ENCODE measurements around the gene PNMT. TPM values are rescaled to one million over a fixed set of nuclear protein-coding genes. Genes with fewer than 3 reads are reported as not detected.
"Not testable (repeated sequence)": the region's sequence is repeated elsewhere in the genome, so short reads cannot be mapped to it uniquely, and the experiment has no call there.

PNMT gene
- total and polyA plus RNA-seq, 2 experiments from 2014 or later: 51.9 to 204 TPM

GRCh38 chr17:39706921-39707337 is 38.7 kb downstream of the PNMT start:
- H3K79me2 ChIP-seq: peaks cover 51% of the 10 kb centered on the region
- H3K36me3 ChIP-seq (replicated peaks; ENCODE audit: insufficient read depth, low read depth): no peaks in the 10 kb centered on the region
- no peak overlapping the region for H2AFZ ChIP-seq
- H3K27me3 ChIP-seq: no peaks in the 10 kb centered on the region
- no peak overlapping the region for H3K4me3 ChIP-seq
- H3K9me3 ChIP-seq (ENCODE audit: low read depth): no peaks in the 10 kb centered on the region
- DNase-seq (ENCODE audit: low spot score): no peak
- H4K20me1 ChIP-seq (ENCODE audit: insufficient read depth, poor library complexity, severe bottlenecking): peaks cover 46% of the 10 kb centered on the region
- no peak overlapping the region for H3K4me2 ChIP-seq
- no peak overlapping the region for H3K27ac ChIP-seq
- 96% methylated on average over 7 of the region's 7 CpGs for WGBS (ENCODE audit: low lambda C conversion rate, missing lambda C conversion rate)
- no peak for TF ChIP-seq CTCF (IDR thresholded peaks at IDR 0.05; ENCODE audit: poor library complexity)
- no peak for TF ChIP-seq EZH2 (IDR thresholded peaks at IDR 0.05; ENCODE audit: borderline replicate concordance)
- TF ChIP-seq EZH2phosphoT487 (IDR thresholded peaks at IDR 0.05; ENCODE audit: low read depth, severe bottlenecking, unreplicated experiment): no peak
- H3K9me2 ChIP-seq (replicated peaks; ENCODE audit: insufficient read depth): no peaks in the 10 kb centered on the region
- H3K4me1 ChIP-seq (ENCODE audit: insufficient read depth): peaks cover 39% of the 10 kb centered on the region

- Histone ChIP-seq H3K9me2 (replicated peaks; ENCODE audit: insufficient read depth) (no peaks in the 10 kb centered on the region), H3K79me2 (peaks cover 26% of the 10 kb centered on the region), H4K20me1 (ENCODE audit: insufficient read depth, poor library complexity, severe bottlenecking) (peaks cover 22% of the 10 kb centered on the region), H3K4me2 (no peak overlapping the region), H3K36me3 (replicated peaks; ENCODE audit: insufficient read depth, low read depth) (no peaks in the 10 kb centered on the region), H3K4me1 (ENCODE audit: insufficient read depth) (peaks cover 17% of the 10 kb centered on the region), H3K4me3 (no peak overlapping the region), H3K27ac (no peak overlapping the region), H3K27me3 (no peaks in the 10 kb centered on the region), H2AFZ (no peak overlapping the region), H3K9me3 (ENCODE audit: low read depth) (no peaks in the 10 kb centered on the region)
- no peak for DNase-seq (ENCODE audit: low spot score)
- 97% methylated on average over 13 of the region's 14 CpGs for WGBS (ENCODE audit: low lambda C conversion rate, missing lambda C conversion rate)
- TF ChIP-seq EZH2 (IDR thresholded peaks at IDR 0.05; ENCODE audit: borderline replicate concordance) (no peak), EZH2phosphoT487 (IDR thresholded peaks at IDR 0.05; ENCODE audit: low read depth, severe bottlenecking, unreplicated experiment) (no peak), CTCF (IDR thresholded peaks at IDR 0.05; ENCODE audit: poor library complexity) (no peak)
Observed at GRCh38 chr17:39709319-39709997, 41.2 kb downstream of the PNMT start.

GRCh38 chr17:39709998-39710964 is 42.0 kb downstream of the PNMT start:
- no peaks in the 10 kb centered on the region for H3K9me3 ChIP-seq (ENCODE audit: low read depth)
- DNase-seq (ENCODE audit: low spot score): no peak
- H3K4me2 ChIP-seq: no peak overlapping the region
- peaks cover 14% of the 10 kb centered on the region for H4K20me1 ChIP-seq (ENCODE audit: insufficient read depth, poor library complexity, severe bottlenecking)
- no peak overlapping the region for H2AFZ ChIP-seq
- no peaks in the 10 kb centered on the region for H3K27me3 ChIP-seq
- peaks cover 18% of the 10 kb centered on the region for H3K79me2 ChIP-seq
- H3K4me1 ChIP-seq (ENCODE audit: insufficient read depth): peaks cover 8% of the 10 kb centered on the region
- WGBS (ENCODE audit: low lambda C conversion rate, missing lambda C conversion rate): 96% methylated on average over 20 of the region's 20 CpGs
- TF ChIP-seq EZH2phosphoT487 (IDR thresholded peaks at IDR 0.05; ENCODE audit: low read depth, severe bottlenecking, unreplicated experiment) (no peak), EZH2 (IDR thresholded peaks at IDR 0.05; ENCODE audit: borderline replicate concordance) (no peak), CTCF (IDR thresholded peaks at IDR 0.05; ENCODE audit: poor library complexity) (no peak)
- no peaks in the 10 kb centered on the region for H3K36me3 ChIP-seq (replicated peaks; ENCODE audit: insufficient read depth, low read depth)
- no peaks in the 10 kb centered on the region for H3K9me2 ChIP-seq (replicated peaks; ENCODE audit: insufficient read depth)
- H3K4me3 ChIP-seq: no peak overlapping the region
- H3K27ac ChIP-seq: no peak overlapping the region

GRCh38 chr17:39711071-39711470 is 42.8 kb downstream of the PNMT start:
- H3K4me3 ChIP-seq; H4K20me1 ChIP-seq (ENCODE audit: insufficient read depth, poor library complexity, severe bottlenecking); H3K9me2 ChIP-seq (replicated peaks; ENCODE audit: insufficient read depth); H3K4me2 ChIP-seq; H3K27ac ChIP-seq; H3K9me3 ChIP-seq (ENCODE audit: low read depth); H3K4me1 ChIP-seq (ENCODE audit: insufficient read depth); H3K36me3 ChIP-seq (replicated peaks; ENCODE audit: insufficient read depth, low read depth); H2AFZ ChIP-seq; H3K27me3 ChIP-seq; DNase-seq (ENCODE audit: low spot score): not testable (repeated sequence)
- H3K79me2 ChIP-seq: peaks cover 10% of the 10 kb centered on the region
- 98% methylated on average over 11 of the region's 11 CpGs for WGBS (ENCODE audit: low lambda C conversion rate, missing lambda C conversion rate)

Measured in hepatocyte (in vitro differentiated cells).